HG02571 (cell line): ENCODE measurements around the gene SORL1.

ENCODE experiments used
- ATAC-seq: cut with Tn5 transposase; IDR thresholded peaks from one replicate; pipeline ENCODE4 v1.9.1; 2021; ENCODE audit warnings: mild to moderate bottlenecking, moderate library complexity; ENCODE audit not compliant: unreplicated experiment

Gene SORL1

DNA sequence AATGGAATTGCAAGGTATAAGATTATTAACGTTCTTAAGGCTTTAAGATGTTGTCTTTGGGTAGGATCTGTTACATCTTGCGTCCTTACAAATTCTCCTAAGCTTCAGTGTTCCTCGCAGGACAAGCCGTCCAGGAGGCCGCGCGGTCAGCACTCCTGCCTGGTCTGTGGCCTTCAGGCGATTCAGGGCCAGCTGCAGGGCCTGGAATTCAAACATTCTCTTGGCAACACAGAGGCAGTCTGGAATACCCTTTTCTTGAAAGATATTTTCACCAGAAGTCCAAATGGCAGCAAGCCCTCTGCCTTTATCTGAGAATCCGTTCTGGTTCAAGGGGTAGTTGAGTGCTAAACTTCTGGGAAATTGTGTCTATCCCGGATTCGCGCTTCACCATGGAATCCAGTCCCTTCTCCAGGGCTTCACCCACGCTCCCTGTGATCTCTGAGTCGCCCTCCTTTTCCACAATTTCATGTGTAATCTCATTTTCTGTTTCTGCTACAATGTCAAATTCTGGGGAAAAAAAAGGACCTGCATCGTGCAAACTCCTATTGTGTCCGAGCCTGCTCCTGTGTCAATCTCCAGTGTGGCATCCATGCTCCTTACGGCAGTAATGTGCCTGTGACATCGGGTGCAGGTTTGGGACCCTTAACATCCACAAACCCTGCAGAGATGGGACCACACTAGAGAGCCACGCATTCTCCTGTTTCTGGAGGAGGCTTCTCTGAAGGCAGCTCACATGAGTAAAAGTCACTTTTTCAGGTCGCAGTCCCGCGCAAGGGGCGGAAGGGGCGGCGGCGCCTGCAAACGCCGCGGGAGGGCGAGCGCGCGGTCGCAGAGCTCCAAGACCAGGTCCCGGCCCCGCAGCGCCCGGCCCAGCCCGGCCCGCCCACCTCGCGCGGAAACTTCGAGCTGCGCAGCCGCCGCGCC lies 25.4 kb upstream of the SORL1 start:
- ATAC-seq = no peak

- no peak for ATAC-seq
Measured at GRCh38 chr11:121427400-121427744, 24.7 kb upstream of the SORL1 start.

GRCh38 chr11:121429556-121429955 lies 22.6 kb upstream of the SORL1 start:
- no peak for ATAC-seq

GRCh38 chr11:121431820-121432526 lies 20.1 kb upstream of the SORL1 start:
- ATAC-seq = no peak

DNA sequence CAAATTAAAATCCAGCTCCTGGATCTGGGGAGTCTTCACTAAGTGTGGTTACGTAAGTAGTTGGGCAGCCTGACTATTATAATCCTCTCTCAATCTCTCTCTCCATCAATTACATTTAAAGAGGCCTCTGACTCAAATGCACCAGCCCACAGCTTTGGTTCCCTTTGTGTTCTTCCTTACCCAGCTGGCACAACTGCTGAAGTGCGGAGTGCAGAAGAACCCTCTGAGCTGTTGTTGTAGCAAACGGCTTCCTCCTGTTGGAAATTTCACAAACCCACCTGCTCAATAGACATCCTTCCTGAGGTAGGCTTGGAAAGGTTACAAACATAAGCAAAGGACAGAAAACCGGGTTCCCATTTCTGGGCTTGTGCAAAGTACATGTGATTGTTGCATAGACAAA lies 17.0 kb upstream of the SORL1 start:
- no peak for ATAC-seq

DNA sequence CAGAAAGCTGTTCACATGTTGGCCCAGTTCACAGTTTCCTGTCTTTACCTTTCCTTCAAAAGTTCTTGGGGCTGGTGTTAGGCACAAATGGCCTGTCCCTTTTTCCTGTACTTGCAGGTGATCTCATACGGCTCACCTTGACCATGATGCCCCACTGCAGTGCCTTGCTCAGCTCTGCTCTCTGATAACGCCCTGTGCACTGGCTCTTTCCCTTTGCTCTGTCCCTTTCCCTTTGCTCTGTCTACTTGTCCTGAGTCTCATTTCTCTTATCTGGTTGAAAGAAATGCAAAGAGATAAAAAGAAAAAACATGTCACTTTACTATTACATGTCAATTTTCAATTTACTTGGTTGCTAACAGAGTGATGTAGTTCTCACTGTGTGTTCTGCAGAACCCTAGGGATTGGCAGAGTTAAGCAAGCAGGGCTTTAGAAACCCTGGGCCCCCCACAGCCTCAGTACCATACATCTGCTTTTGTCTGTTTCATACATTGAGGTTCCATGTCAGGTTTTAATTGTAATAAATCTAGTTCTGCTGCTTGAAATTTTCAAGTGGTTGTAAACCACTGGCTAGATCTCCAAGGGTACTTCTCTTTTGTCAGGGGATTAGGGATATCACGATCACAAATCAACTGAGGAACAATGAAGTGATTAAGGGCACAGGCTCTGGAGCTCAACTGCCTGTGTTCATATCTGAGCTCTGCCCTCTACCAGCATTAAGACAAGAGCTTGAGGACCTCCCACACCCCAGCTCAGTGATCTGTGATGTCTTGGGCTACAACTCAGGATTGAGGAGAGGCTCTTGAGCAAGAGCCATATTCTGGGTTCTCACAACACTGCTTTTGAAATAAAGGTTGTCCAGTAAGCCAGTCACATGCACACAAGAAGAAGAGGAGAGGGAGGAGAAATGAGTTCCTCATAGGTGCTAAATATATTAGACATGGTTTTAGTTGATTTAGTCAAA lies 16.3 kb upstream of the SORL1 start:
- ATAC-seq = no peak

- ATAC-seq = no peak
Measured at GRCh38 chr11:121437018-121437685, 15.0 kb upstream of the SORL1 start.

DNA sequence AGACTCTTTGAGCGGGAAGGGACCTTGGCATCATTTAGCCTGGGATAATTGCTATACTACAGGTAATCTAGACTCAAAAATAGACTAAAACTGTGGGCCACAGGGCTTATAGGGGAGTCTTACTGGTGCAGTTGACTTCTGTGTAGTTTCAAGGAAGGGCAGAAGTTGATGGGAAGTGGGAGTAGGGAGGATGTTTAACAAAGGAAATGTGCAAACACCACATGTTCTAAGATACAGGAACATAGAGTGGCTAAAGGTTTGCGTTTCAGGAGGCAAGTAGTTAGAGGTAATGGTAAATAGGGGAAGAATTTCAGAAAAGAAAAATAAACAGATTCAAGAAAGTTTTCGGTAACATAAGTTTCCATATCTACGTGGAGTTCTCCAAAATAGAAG lies 14.4 kb upstream of the SORL1 start:
- ATAC-seq = no peak

GRCh38 chr11:121439337-121439736 lies 12.8 kb upstream of the SORL1 start:
- ATAC-seq = no peak

GRCh38 chr11:121439759-121440158 lies 12.4 kb upstream of the SORL1 start:
- ATAC-seq = no peak

- ATAC-seq = no peak
Measured at GRCh38 chr11:121441521-121441920, 10.6 kb upstream of the SORL1 start.

GRCh38 chr11:121443688-121444275 lies 8.3 kb upstream of the SORL1 start:
- ATAC-seq = no peak

GRCh38 chr11:121444526-121444925 lies 7.6 kb upstream of the SORL1 start:
- no peak for ATAC-seq

- no peak for ATAC-seq
Measured at GRCh38 chr11:121445071-121445768, 6.9 kb upstream of the SORL1 start.

GRCh38 chr11:121446752-121447156 lies 5.4 kb upstream of the SORL1 start:
- no peak for ATAC-seq

DNA sequence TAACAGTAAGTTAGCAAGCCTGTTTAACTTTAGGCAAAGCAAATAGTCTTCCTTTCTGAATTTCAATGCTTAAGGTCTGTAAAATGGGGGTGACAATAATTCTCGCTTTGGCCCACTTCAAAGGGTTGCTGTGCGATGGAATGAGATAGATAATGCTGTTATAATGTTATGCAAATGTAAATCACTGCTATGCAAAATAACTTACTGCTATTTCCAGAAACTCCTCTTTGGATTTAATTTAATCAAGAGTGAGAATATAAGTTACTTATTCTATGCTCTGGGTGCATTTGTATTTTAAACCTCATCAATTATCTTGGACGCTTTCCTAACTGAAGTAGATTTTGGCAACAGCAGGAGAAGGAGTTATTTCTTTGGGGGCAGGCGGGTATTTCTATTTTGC lies 4.1 kb upstream of the SORL1 start:
- ATAC-seq = no peak

GRCh38 chr11:121448431-121448941 lies 3.6 kb upstream of the SORL1 start:
- ATAC-seq = no peak

DNA sequence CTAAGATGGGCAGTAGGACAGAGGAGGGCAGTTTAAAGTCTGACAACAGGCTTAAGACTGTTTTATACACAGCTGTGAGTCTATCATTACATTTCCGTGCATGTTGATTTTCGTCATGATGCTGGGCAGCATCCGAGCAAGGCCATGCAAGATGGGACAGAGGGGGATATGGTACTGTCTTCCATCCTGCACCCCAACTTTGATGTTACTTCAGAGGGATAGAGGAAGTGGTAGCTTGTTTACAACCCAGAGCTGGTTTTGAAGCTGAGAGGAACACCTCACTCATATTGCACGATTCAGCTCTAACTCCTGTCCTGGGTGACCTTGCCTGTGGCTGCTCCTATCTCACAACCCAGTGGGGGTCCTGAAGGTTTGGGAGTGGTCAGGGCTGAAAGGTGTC lies 3.0 kb upstream of the SORL1 start:
- ATAC-seq = no peak

DNA sequence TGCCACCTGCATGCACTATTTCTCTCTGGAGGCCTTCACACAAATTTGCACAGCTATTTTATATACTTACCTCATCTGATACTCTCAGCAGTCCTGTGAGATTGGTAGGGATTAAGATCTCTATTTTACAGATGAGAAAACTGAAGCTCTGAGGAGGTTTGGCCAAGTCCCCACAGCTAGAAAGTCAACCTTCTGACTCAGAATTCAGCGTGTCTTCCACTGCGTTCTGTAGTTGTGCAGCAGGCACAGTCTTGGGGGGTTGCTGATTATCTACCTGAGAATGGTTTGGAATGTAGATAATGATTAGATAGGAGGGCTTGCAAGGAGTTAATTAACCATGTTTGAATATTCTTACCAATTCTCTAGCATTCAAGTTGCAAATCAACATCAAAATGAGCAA lies 2.5 kb upstream of the SORL1 start:
- no peak for ATAC-seq
